CD4-positive, alpha-beta T cell (primary cell): ENCODE measurements around the gene TYMS. TPM values are rescaled to one million over a fixed set of nuclear protein-coding genes. Genes with fewer than 3 reads are reported as not detected.

Experiments used
- ATAC-seq: fragments of 200-7000 bp; cut with Tn5 transposase; one replicate; pipeline ENCODE4 v1.10.0; 2022; ENCODE audit warnings: mild to moderate bottlenecking; ENCODE audit not compliant: poor library complexity
- CTCF ChIA-PET: fragments of 350-600 bp; sonication (Branson Sonifier 250); formaldehyde crosslinking; loops from one replicate; lab custom pipeline; 2021; ENCODE audit warnings: antibody characterized with exemption, inconsistent platforms; lab: Charles Lee
- POLR2A ChIA-PET: fragments of 350-600 bp; sonication (Branson Sonifier 250); formaldehyde crosslinking; loops from one replicate; lab custom pipeline; 2021; ENCODE audit warnings: antibody characterized with exemption, inconsistent platforms; lab: Charles Lee
- DNase-seq, 14 experiments: peaks; one replicate each; pipeline ENCODE4 v3.0.0-alpha.2; 2013 to 2020; ENCODE audit warnings: mixed read lengths in 2 of 14
- H3K27ac ChIP-seq, 2 donors: one replicate each; pipeline versions ENCODE4 v1.5.1 to v1.7.0; 2013; ENCODE audit warnings: low read length in 2 of 2, low read depth in 1 of 2, mild to moderate bottlenecking in 1 of 2
- H3K27me3 ChIP-seq, 2 experiments: 1 replicate in 1 of 2; 2 replicates in 1 of 2; pipeline versions ENCODE4 v1.6.1 to v1.7.0; 2013; ENCODE audit warnings: low read length in 2 of 2, control low read depth in 1 of 2, mild to moderate bottlenecking in 1 of 2, moderate library complexity in 1 of 2; ENCODE audit not compliant: insufficient read depth in 2 of 2, control insufficient read depth in 1 of 2
- H3K36me3 ChIP-seq: one replicate; pipeline ENCODE4 v1.6.1; 2013; ENCODE audit warnings: low read length, control low read depth; ENCODE audit not compliant: insufficient read depth
- H3K4me1 ChIP-seq: one replicate; pipeline ENCODE4 v1.6.1; 2013; ENCODE audit warnings: low read length, control low read depth; ENCODE audit not compliant: insufficient read depth
- H3K4me3 ChIP-seq: one replicate; pipeline ENCODE4 v1.5.1; 2013; ENCODE audit warnings: mild to moderate bottlenecking, low read length, moderate library complexity
- H3K9me3 ChIP-seq, 2 experiments: 1 replicate in 1 of 2; 2 replicates in 1 of 2; pipeline versions ENCODE4 v1.6.1 to v1.7.0; 2013; ENCODE audit warnings: low read length in 2 of 2, mild to moderate bottlenecking in 2 of 2, control low read depth in 1 of 2, moderate library complexity in 1 of 2; ENCODE audit not compliant: control insufficient read depth in 1 of 2, insufficient read depth in 1 of 2
- H3K27ac Mint-ChIP-seq: one replicate; pipeline ENCODE4 v1.8.0; 2020; ENCODE audit warnings: mixed read lengths
- H3K27me3 Mint-ChIP-seq: one replicate; pipeline ENCODE4 v1.8.0; 2021; ENCODE audit warnings: mixed read lengths
- H3K36me3 Mint-ChIP-seq: one replicate; pipeline ENCODE4 v1.8.0; 2021; ENCODE audit warnings: low read depth, mixed read lengths
- H3K4me1 Mint-ChIP-seq: one replicate; pipeline ENCODE4 v1.8.0; 2021; ENCODE audit warnings: low read depth, mixed read lengths
- H3K4me3 Mint-ChIP-seq: one replicate; pipeline ENCODE4 v1.8.0; 2020; ENCODE audit warnings: mild to moderate bottlenecking, mixed read lengths
- H3K9me3 Mint-ChIP-seq: one replicate; pipeline ENCODE4 v1.8.0; 2020; ENCODE audit warnings: mixed read lengths
- CTCF ChIP-seq: fragments of 200-600 bp; IDR thresholded peaks from one replicate; pipeline ENCODE4 v1.8.0; 2022; ENCODE audit warnings: antibody characterized with exemption, mild to moderate bottlenecking
- intact Hi-C, 2 experiments: fragments of 100-400 bp; cut with DNase I in 1 of 2; cut with micrococcal nuclease in 1 of 2; formaldehyde crosslinking; loops; one replicate each; pipeline versions ENCODE4 v1.15.1 to v1.9.0; 2023 to 2025; cut with DNase I, micrococcal nuclease
- total RNA-seq, 174 experiments: library from RNA in 2 of 174; stranded (reverse) in 2 of 174; gene quantifications; one replicate each; pipeline ENCODE4 v1.2.3 and lab custom pipeline; 2021 to 2026

The TYMS gene
- total RNA-seq, 2 experiments from 2014 or later: 1.1 to 1.5 TPM

GRCh38 chr18:715626-716025 is 58.2 kb downstream of the TYMS start:
- H3K27me3 Mint-ChIP-seq: no peaks in the 10 kb centered on the region
- peaks cover 5% of the 10 kb centered on the region for H3K9me3 Mint-ChIP-seq
- H3K4me1 Mint-ChIP-seq: peaks cover 12% of the 10 kb centered on the region
- POLR2A ChIA-PET: interaction anchor here (0.6 to 1.2 kb wide), 5 partner anchors 42 to 1538 kb away, joined by 3 to 4 read pairs (median 4); partner anchors contain the start of gene YES1
- Histone ChIP-seq H3K4me3 (no peak overlapping the region), H3K27ac (no peak overlapping the region), H3K9me3 (peaks cover 0 to 12% of the 10 kb centered on the region in 2 experiments), H3K27me3 (no peaks in the 10 kb centered on the region), H3K36me3 (no peaks in the 10 kb centered on the region), H3K4me1 (peaks cover 17% of the 10 kb centered on the region)
- CTCF ChIA-PET: interaction anchor here (1.1 kb wide), 1 partner anchor 115 kb away, joined by 3 read pairs; no protein-coding TSS in a partner anchor
- intact Hi-C loops: loop anchor here in 1 of 2 experiments (10.0 kb wide), 1 partner anchor 119 kb away; no protein-coding TSS in a partner anchor
- H3K4me3 Mint-ChIP-seq: no peak overlapping the region
- peaks cover 9% of the 10 kb centered on the region for H3K36me3 Mint-ChIP-seq
- ATAC-seq (no peak), DNase-seq (peak in 2 of 14 experiments; percentile 39 to 53)
- H3K27ac Mint-ChIP-seq: peak overlapping the region; percentile 61
- TF ChIP-seq CTCF: no peak

- no peak for DNase-seq
- peaks cover under 1% of the 10 kb centered on the region for H3K4me1 Mint-ChIP-seq
- POLR2A ChIA-PET: no interaction called here
- Histone ChIP-seq H3K27ac (no peak overlapping the region), H3K4me1 (peaks cover 5% of the 10 kb centered on the region), H3K9me3 (peaks cover 0 to 12% of the 10 kb centered on the region in 2 experiments), H3K27me3 (no peaks in the 10 kb centered on the region), H3K4me3 (no peak overlapping the region), H3K36me3 (no peaks in the 10 kb centered on the region)
- intact Hi-C loops: loop anchor here in 1 of 2 experiments (10.0 kb wide), 1 partner anchor 118 kb away; no protein-coding TSS in a partner anchor
- ATAC-seq: no peak
- CTCF ChIA-PET: no interaction called here
- peak overlapping the region; percentile 2 for H3K27ac Mint-ChIP-seq
- peaks cover 1% of the 10 kb centered on the region for H3K36me3 Mint-ChIP-seq
- TF ChIP-seq CTCF: no peak
- no peak overlapping the region for H3K4me3 Mint-ChIP-seq
- H3K9me3 Mint-ChIP-seq: peaks cover 5% of the 10 kb centered on the region
- no peaks in the 10 kb centered on the region for H3K27me3 Mint-ChIP-seq
These were observed 59.5 kb downstream of the TYMS start for GRCh38 chr18:717003-717402.

Other genes with a start within 250 kb of the TYMS start
- gene COLEC12, start 157.0 kb upstream of the TYMS start, total RNA-seq: not detected
- not detected for gene CETN1, start 77.3 kb upstream of the TYMS start, total RNA-seq
- gene CLUL1, start 60.7 kb upstream of the TYMS start, total RNA-seq: not detected
- 10 to 100 TPM; 37.8 to 40.1 TPM for gene ENOSF1, start 55.0 kb downstream of the TYMS start, total RNA-seq
- 10 to 100 TPM; 17.6 to 19.8 TPM for gene YES1, start 154.6 kb downstream of the TYMS start, total RNA-seq
- gene ADCYAP1, start 247.2 kb downstream of the TYMS start, total RNA-seq: not detected